SU-DHL-6 (cell line): Measurements from ENCODE around the gene LMBRD2.

Experiments used
- H2AFZ ChIP-seq: fragments of 200-600 bp; sonication (generic); 2 replicates; pipeline ENCODE4 v1.6.1; 2014; ENCODE audit warnings: low read depth, mild to moderate bottlenecking, moderate library complexity, mixed read lengths, antibody characterized with exemption, low read length; ENCODE audit not compliant: severe bottlenecking
- H3F3A ChIP-seq: fragments of 200-600 bp; shearing (Covaris generic); 2 replicates; pipeline ENCODE4 v1.6.0; 2016; ENCODE audit warnings: antibody characterized with exemption, mild to moderate bottlenecking; ENCODE audit not compliant: insufficient read depth
- H3K27ac ChIP-seq: fragments of 200-600 bp; sonication (generic); 2 replicates; pipeline ENCODE4 v1.5.1; 2016; ENCODE audit warnings: low read depth, mild to moderate bottlenecking, low read length, moderate library complexity, mixed read lengths
- H3K27me3 ChIP-seq: fragments of 200-600 bp; sonication (generic), shearing (Covaris generic); 2 replicates; pipeline ENCODE4 v1.6.0; 2014; ENCODE audit warnings: mild to moderate bottlenecking, low read length
- H3K36me3 ChIP-seq: fragments of 200-600 bp; sonication (generic); 2 replicates; pipeline ENCODE4 v1.6.1; 2014; ENCODE audit warnings: mild to moderate bottlenecking, low read length, mixed read lengths
- H3K4me2 ChIP-seq: fragments of 300-600, 200-600 bp; shearing (Covaris generic), sonication (generic); 2 replicates; pipeline ENCODE4 v1.6.0; 2014; ENCODE audit warnings: low read length, low read depth, mild to moderate bottlenecking; ENCODE audit not compliant: poor library complexity, severe bottlenecking
- H3K4me3 ChIP-seq: fragments of 200-600 bp; sonication (generic); 2 replicates; pipeline ENCODE4 v1.5.1; 2014; ENCODE audit warnings: antibody characterized with exemption, low read length, mild to moderate bottlenecking, mixed read lengths; ENCODE audit not compliant: insufficient read depth, poor library complexity, severe bottlenecking
- H3K79me2 ChIP-seq: fragments of 200-600 bp; sonication (generic); 2 replicates; pipeline ENCODE4 v1.6.1; 2014; ENCODE audit warnings: mild to moderate bottlenecking, low read length, moderate library complexity; ENCODE audit not compliant: insufficient read depth
- H3K9ac ChIP-seq: fragments of 200-600 bp; sonication (generic); 2 replicates; pipeline ENCODE4 v1.7.0; 2014; ENCODE audit warnings: mild to moderate bottlenecking, low read length
- H3K9me2 ChIP-seq: fragments of 200-600 bp; sonication (generic); replicated peaks from 2 replicates; pipeline ENCODE4 v1.6.1; 2014; ENCODE audit warnings: low read length; ENCODE audit not compliant: insufficient read depth
- H3K9me3 ChIP-seq: fragments of 200-600 bp; sonication (generic); 2 replicates; pipeline ENCODE4 v1.6.1; 2014; ENCODE audit warnings: low read length, mixed read lengths; ENCODE audit not compliant: insufficient read depth
- H4K20me1 ChIP-seq: fragments of 200-600 bp; sonication (generic); 2 replicates; pipeline ENCODE4 v1.6.1; 2014; ENCODE audit warnings: low read depth, mild to moderate bottlenecking, antibody characterized with exemption, low read length, moderate library complexity, mixed read lengths
- EZH2phosphoT487 ChIP-seq: fragments of 200-600 bp; sonication (generic), shearing (Covaris generic); conservative IDR thresholded peaks from 2 replicates; pipeline ENCODE4 v1.6.1; 2018; ENCODE audit warnings: mild to moderate bottlenecking, antibody characterized with exemption, low read length, moderate library complexity, mixed read lengths
- TF ChIP-seq, protein P1 (sequence below): fragments of 200-600 bp; sonication (generic); IDR thresholded peaks from one replicate; pipeline ENCODE4 v1.5.1; 2017; ENCODE audit warnings: antibody characterized with exemption, mild to moderate bottlenecking, low read length, moderate library complexity; ENCODE audit not compliant: insufficient read depth, poor library complexity, severe bottlenecking

LMBRD2 gene

DNA sequence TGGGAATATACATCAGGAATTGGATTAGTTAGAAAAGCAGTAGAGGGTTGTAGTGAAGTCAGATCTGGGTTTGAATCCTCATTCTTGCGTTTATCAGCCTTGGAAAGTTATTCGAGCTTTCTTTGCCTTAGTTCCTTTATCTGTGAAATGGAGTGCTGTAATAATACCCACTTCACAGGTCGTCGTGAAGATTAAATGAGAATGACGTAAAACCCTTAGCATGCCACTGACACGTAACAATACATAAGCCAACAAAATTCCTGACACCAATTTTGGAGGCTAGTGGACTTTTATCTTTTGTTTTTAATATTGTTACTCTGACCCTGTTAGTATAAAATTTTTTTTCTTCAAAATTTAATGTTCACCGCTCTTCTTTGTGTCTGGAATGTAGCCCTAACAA is 3.6 kb upstream of the LMBRD2 start:
- H4K20me1 ChIP-seq = no peaks in the 10 kb centered on the region
- H3K4me3 ChIP-seq = no peak overlapping the region
- no peaks in the 10 kb centered on the region for H3K27me3 ChIP-seq
- no peak overlapping the region for H3K9ac ChIP-seq
- H3K9me2 ChIP-seq = no peaks in the 10 kb centered on the region
- H2AFZ ChIP-seq = no peak overlapping the region
- no peak for TF ChIP-seq EZH2phosphoT487
- TF ChIP-seq, protein P1, sequence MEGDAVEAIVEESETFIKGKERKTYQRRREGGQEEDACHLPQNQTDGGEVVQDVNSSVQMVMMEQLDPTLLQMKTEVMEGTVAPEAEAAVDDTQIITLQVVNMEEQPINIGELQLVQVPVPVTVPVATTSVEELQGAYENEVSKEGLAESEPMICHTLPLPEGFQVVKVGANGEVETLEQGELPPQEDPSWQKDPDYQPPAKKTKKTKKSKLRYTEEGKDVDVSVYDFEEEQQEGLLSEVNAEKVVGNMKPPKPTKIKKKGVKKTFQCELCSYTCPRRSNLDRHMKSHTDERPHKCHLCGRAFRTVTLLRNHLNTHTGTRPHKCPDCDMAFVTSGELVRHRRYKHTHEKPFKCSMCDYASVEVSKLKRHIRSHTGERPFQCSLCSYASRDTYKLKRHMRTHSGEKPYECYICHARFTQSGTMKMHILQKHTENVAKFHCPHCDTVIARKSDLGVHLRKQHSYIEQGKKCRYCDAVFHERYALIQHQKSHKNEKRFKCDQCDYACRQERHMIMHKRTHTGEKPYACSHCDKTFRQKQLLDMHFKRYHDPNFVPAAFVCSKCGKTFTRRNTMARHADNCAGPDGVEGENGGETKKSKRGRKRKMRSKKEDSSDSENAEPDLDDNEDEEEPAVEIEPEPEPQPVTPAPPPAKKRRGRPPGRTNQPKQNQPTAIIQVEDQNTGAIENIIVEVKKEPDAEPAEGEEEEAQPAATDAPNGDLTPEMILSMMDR = no peak
- H3K79me2 ChIP-seq = peaks cover 91% of the 10 kb centered on the region
- H3K27ac ChIP-seq = no peak overlapping the region
- no peaks in the 10 kb centered on the region for H3K9me3 ChIP-seq
- H3K4me2 ChIP-seq = no peak overlapping the region
- peaks cover 24% of the 10 kb centered on the region; the same call in 1 of the 2 replicates for H3K36me3 ChIP-seq
- no peaks in the 10 kb centered on the region for H3F3A ChIP-seq

DNA sequence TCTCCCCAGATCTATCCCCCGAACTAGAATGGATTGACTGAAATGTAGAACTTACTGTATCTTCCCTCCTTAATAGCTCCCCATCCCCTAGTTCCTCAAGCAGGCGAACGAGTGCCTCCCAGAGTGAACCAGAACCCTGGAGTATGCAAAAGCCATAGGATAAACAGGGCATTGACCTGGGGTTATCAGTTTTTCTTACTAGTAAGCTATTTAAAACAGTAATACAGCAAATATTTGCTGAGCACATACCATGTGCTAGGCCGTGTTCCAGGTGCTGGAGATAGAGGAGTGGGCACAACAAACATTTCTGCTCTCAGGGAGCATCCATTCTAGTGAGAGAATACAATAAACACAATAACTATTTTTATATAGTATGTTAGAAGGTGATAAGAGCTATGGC is 2.0 kb upstream of the LMBRD2 start:
- Histone ChIP-seq H3K36me3 (peaks cover 13% of the 10 kb centered on the region; the same call in 1 of the 2 replicates), H4K20me1 (no peaks in the 10 kb centered on the region), H3K27me3 (no peaks in the 10 kb centered on the region), H3K9ac (peak overlapping the region; percentile 74), H3K4me3 (no peak overlapping the region), H3F3A (no peaks in the 10 kb centered on the region), H3K9me2 (no peaks in the 10 kb centered on the region), H3K79me2 (peaks cover 92% of the 10 kb centered on the region), H3K4me2 (peak overlapping the region; percentile 81), H3K27ac (no peak overlapping the region), H3K9me3 (no peaks in the 10 kb centered on the region), H2AFZ (no peak overlapping the region)
- TF ChIP-seq, protein P1 = no peak
- TF ChIP-seq EZH2phosphoT487 = no peak

DNA sequence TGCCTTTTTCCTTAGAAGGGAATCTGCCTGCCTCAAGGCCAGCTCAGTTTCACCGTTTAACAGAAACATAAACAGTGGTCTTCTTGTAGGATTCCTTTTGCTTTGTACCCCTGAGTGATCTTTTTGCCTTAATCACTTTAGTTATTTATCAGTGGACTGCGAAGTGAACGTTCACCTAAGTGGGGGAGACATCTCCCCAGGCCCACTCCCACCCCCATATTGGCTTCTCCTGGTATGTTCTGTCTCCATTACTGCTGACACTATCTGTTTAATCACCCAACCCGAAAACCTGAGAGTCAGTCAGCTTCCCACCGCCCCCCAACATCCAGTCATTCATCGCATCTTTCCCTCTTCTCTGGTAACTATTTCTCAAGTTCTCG is 1.6 kb upstream of the LMBRD2 start:
- no peaks in the 10 kb centered on the region for H3K9me2 ChIP-seq
- H3K36me3 ChIP-seq = peaks cover 13% of the 10 kb centered on the region; the same call in 1 of the 2 replicates
- peak overlapping the region; percentile 81 for H3K4me2 ChIP-seq
- H3K4me3 ChIP-seq = peak overlapping the region; percentile 72
- H3K27me3 ChIP-seq = no peaks in the 10 kb centered on the region
- H3K9me3 ChIP-seq = no peaks in the 10 kb centered on the region
- no peak overlapping the region for H2AFZ ChIP-seq
- peak overlapping the region; percentile 74 for H3K9ac ChIP-seq
- H3K27ac ChIP-seq = no peak overlapping the region
- H4K20me1 ChIP-seq = no peaks in the 10 kb centered on the region
- peaks cover 92% of the 10 kb centered on the region for H3K79me2 ChIP-seq
- H3F3A ChIP-seq = no peaks in the 10 kb centered on the region
- TF ChIP-seq, protein P1 = no peak
- TF ChIP-seq EZH2phosphoT487 = no peak
